Right atrium auricular region (tissue), 2 donors: ENCODE data around the gene NAA80. TPM values are rescaled to one million over a fixed set of nuclear protein-coding genes. Genes with fewer than 3 reads are reported as not detected.
"Not testable (repeated sequence)": the region's sequence is repeated elsewhere in the genome, so short reads cannot be mapped to it uniquely, and the experiment has no call there.

Experiments
- DNase-seq: peaks from one replicate; pipeline ENCODE4 v3.0.0-alpha.2; 2019; ENCODE audit warnings: low spot score
- H3K27ac ChIP-seq, 2 donors: fragments of 200-600 bp; sonication (generic); 1 replicate in 1 of 2; 2 replicates in 1 of 2; pipeline ENCODE4 v1.5.1; 2016 to 2019
- H3K27me3 ChIP-seq, 2 donors: fragments of 200-600 bp; sonication (generic); one replicate each; pipeline versions ENCODE4 v1.5.1 to v1.6.0; 2017 to 2019
- H3K36me3 ChIP-seq: fragments of 200-600 bp; sonication (generic); one replicate; pipeline ENCODE4 v1.5.1; 2016
- H3K4me1 ChIP-seq, 2 donors: fragments of 200-600 bp; sonication (generic); one replicate each; pipeline versions ENCODE4 v1.5.1 to v1.6.0; 2017 to 2019
- H3K4me3 ChIP-seq, 2 donors: fragments of 200-600 bp; sonication (generic); 1 replicate in 1 of 2; 2 replicates in 1 of 2; pipeline ENCODE4 v1.5.1; 2017 to 2019; ENCODE audit warnings: mild to moderate bottlenecking in 1 of 2, moderate library complexity in 1 of 2
- H3K9me3 ChIP-seq, 2 donors: fragments of 200-600 bp; sonication (generic); one replicate each; pipeline ENCODE4 v1.5.1; 2019
- total RNA-seq, 2 donors: library from RNA; depleted of rRNA; stranded (reverse); fragments of >200 nt; gene quantifications; one replicate each; pipeline ENCODE4 v1.1.0, GENCODE V29; 2016
- TF ChIP-seq, protein P1 (sequence below), 2 donors: fragments of 200-600 bp; sonication (generic); IDR thresholded peaks; one replicate each; pipeline ENCODE4 v1.5.1; 2019; ENCODE audit warnings: antibody characterized with exemption in 2 of 2

Gene NAA80
- total RNA-seq, 2 donors from 2014 or later = 9.0 to 10.7 TPM

GRCh38 chr3:50273689-50274065, 25.5 kb downstream of the NAA80 start:
- Histone ChIP-seq H3K9me3 (no peaks in the 10 kb centered on the region), H3K4me1 (peaks cover 0 to 62% of the 10 kb centered on the region in 2 donors), H3K27ac (peak overlapping the region in 1 of 2 donors; percentile 58), H3K27me3 (no peaks in the 10 kb centered on the region), H3K4me3 (peak overlapping the region in 1 of 2 donors; percentile 44), H3K36me3 (no peaks in the 10 kb centered on the region)
- no peak for DNase-seq
- TF ChIP-seq, protein P1, sequence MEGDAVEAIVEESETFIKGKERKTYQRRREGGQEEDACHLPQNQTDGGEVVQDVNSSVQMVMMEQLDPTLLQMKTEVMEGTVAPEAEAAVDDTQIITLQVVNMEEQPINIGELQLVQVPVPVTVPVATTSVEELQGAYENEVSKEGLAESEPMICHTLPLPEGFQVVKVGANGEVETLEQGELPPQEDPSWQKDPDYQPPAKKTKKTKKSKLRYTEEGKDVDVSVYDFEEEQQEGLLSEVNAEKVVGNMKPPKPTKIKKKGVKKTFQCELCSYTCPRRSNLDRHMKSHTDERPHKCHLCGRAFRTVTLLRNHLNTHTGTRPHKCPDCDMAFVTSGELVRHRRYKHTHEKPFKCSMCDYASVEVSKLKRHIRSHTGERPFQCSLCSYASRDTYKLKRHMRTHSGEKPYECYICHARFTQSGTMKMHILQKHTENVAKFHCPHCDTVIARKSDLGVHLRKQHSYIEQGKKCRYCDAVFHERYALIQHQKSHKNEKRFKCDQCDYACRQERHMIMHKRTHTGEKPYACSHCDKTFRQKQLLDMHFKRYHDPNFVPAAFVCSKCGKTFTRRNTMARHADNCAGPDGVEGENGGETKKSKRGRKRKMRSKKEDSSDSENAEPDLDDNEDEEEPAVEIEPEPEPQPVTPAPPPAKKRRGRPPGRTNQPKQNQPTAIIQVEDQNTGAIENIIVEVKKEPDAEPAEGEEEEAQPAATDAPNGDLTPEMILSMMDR (IDR thresholded peaks at IDR 0.05) = no peak

GRCh38 chr3:50272911-50273688, 26.1 kb downstream of the NAA80 start:
- peaks cover 0 to 63% of the 10 kb centered on the region in 2 donors for H3K4me1 ChIP-seq
- no peaks in the 10 kb centered on the region for H3K27me3 ChIP-seq
- TF ChIP-seq, protein P1 (IDR thresholded peaks at IDR 0.05) = peak; percentile 96 to 99
- no peaks in the 10 kb centered on the region for H3K36me3 ChIP-seq
- H3K4me3 ChIP-seq = peak overlapping the region; percentile 11 to 44
- H3K9me3 ChIP-seq = no peaks in the 10 kb centered on the region
- DNase-seq = peak; percentile 89
- H3K27ac ChIP-seq = peak overlapping the region in 1 of 2 donors; percentile 58

- H3K4me3 ChIP-seq, H3K27me3 ChIP-seq, H3K9me3 ChIP-seq, H3K27ac ChIP-seq, H3K36me3 ChIP-seq, DNase-seq: not testable (repeated sequence)
- peaks cover 0 to 69% of the 10 kb centered on the region in 2 donors for H3K4me1 ChIP-seq
Measured at GRCh38 chr3:50272538-50272910, 26.7 kb downstream of the NAA80 start.

GRCh38 chr3:50271314-50271936, 27.8 kb downstream of the NAA80 start:
- Histone ChIP-seq H3K9me3 (no peaks in the 10 kb centered on the region), H3K4me1 (peaks cover 0 to 80% of the 10 kb centered on the region in 2 donors), H3K36me3 (no peaks in the 10 kb centered on the region), H3K4me3 (no peak overlapping the region), H3K27me3 (no peaks in the 10 kb centered on the region), H3K27ac (no peak overlapping the region)
- TF ChIP-seq, protein P1 (IDR thresholded peaks at IDR 0.05) = no peak
- DNase-seq = no peak

GRCh38 chr3:50270422-50271224, 28.6 kb downstream of the NAA80 start:
- Histone ChIP-seq H3K4me1 (peaks cover 0 to 83% of the 10 kb centered on the region in 2 donors), H3K36me3 (no peaks in the 10 kb centered on the region), H3K27me3 (no peaks in the 10 kb centered on the region), H3K4me3 (peak overlapping the region in 1 of 2 donors; percentile 31), H3K27ac (peak overlapping the region; percentile 92 to 97), H3K9me3 (no peaks in the 10 kb centered on the region)
- no peak for DNase-seq
- TF ChIP-seq, protein P1 (IDR thresholded peaks at IDR 0.05) = no peak

- Histone ChIP-seq H3K4me3 (peak overlapping the region in 1 of 2 donors; percentile 31), H3K27ac (peak overlapping the region; percentile 92 to 97)
- DNase-seq = no peak
Measured at GRCh38 chr3:50269977-50270413, 29.2 kb downstream of the NAA80 start.

More at GRCh38 chr3:50269977-50270413, 29.2 kb downstream of the NAA80 start:
- H3K9me3 ChIP-seq = no peaks in the 10 kb centered on the region
- TF ChIP-seq, protein P1 (IDR thresholded peaks at IDR 0.05) = no peak
- peaks cover 0 to 83% of the 10 kb centered on the region in 2 donors for H3K4me1 ChIP-seq
- no peaks in the 10 kb centered on the region for H3K27me3 ChIP-seq
- no peaks in the 10 kb centered on the region for H3K36me3 ChIP-seq
